Lower leg skin (tissue), 3 donors: ENCODE results near the gene SYT1.

Experiments
- POLR2A ChIP-seq, 2 donors: fragments of 450-650 bp; IDR thresholded peaks; one replicate each; pipeline ENCODE4 v1.6.1; 2016 to 2017; ENCODE audit warnings: antibody characterized with exemption in 2 of 2, mild to moderate bottlenecking in 1 of 2, moderate library complexity in 1 of 2
- TF ChIP-seq, protein P1 (sequence below), 3 donors: fragments of 450-650 bp; IDR thresholded peaks; one replicate each; pipeline ENCODE4 v1.5.1; 2016; ENCODE audit warnings: antibody characterized with exemption in 3 of 3, mild to moderate bottlenecking in 3 of 3, moderate library complexity in 2 of 3

DNA sequence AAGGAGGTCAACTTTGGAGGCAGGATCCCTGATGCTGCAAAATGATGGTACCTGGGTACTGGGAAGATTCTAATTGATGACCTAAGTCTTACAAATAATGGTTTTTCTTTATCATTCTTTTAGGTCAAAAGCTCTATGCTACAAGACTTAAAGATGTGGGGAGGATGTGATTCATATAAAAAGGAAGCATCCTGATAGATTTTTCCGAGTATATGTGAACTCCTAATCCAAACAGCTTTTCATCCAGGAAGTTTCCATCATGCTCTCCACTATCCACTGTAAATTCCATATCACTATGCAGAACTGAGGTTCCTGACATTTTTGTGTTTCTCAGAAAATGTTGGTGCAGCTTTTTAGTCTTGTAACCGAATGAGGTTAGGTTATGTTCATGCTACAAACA is 533.0 kb downstream of the SYT1 start:
- TF ChIP-seq, protein P1, sequence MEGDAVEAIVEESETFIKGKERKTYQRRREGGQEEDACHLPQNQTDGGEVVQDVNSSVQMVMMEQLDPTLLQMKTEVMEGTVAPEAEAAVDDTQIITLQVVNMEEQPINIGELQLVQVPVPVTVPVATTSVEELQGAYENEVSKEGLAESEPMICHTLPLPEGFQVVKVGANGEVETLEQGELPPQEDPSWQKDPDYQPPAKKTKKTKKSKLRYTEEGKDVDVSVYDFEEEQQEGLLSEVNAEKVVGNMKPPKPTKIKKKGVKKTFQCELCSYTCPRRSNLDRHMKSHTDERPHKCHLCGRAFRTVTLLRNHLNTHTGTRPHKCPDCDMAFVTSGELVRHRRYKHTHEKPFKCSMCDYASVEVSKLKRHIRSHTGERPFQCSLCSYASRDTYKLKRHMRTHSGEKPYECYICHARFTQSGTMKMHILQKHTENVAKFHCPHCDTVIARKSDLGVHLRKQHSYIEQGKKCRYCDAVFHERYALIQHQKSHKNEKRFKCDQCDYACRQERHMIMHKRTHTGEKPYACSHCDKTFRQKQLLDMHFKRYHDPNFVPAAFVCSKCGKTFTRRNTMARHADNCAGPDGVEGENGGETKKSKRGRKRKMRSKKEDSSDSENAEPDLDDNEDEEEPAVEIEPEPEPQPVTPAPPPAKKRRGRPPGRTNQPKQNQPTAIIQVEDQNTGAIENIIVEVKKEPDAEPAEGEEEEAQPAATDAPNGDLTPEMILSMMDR (IDR thresholded peaks at IDR 0.05) = no peak
- no peak for TF ChIP-seq POLR2A (IDR thresholded peaks at IDR 0.05)
